HepG2 (cell line): Measurements from ENCODE around the gene ENO3. TPM values are rescaled to one million over a fixed set of nuclear protein-coding genes. Genes with fewer than 3 reads are reported as not detected.

Source experiments
- FOXP1 ChIP-seq, 2 experiments: fragments of 450-650 bp in 1 of 2; IDR thresholded peaks; 2 replicates each; pipeline ENCODE4 v1.6.1; 2017 to 2018; ENCODE audit warnings: antibody characterized with exemption in 1 of 2
- HIVEP1 ChIP-seq: sonication (generic); formaldehyde crosslinking; IDR thresholded peaks from 2 replicates; pipeline ENCODE4 v1.4.0; 2020; ENCODE audit warnings: mild to moderate bottlenecking, missing genetic modification reagents
- ISL2 ChIP-seq: sonication (generic); formaldehyde crosslinking; IDR thresholded peaks from 2 replicates; pipeline ENCODE4 v1.5.0; 2020; ENCODE audit warnings: missing genetic modification reagents
- SAP130 ChIP-seq: IDR thresholded peaks from 2 replicates; pipeline ENCODE4 v1.6.1; 2016; ENCODE audit warnings: low read depth
- SUZ12 ChIP-seq: fragments of 150-350 bp; IDR thresholded peaks from 2 replicates; pipeline ENCODE4 v1.6.1; 2014; ENCODE audit warnings: low read depth, low read length
- ZNF101 ChIP-seq: sonication (generic); formaldehyde crosslinking; IDR thresholded peaks from 2 replicates; pipeline ENCODE4 v1.4.0; 2020; ENCODE audit warnings: mild to moderate bottlenecking, low read depth, missing genetic modification reagents, borderline replicate concordance
- ZNF430 ChIP-seq: sonication (generic); formaldehyde crosslinking; IDR thresholded peaks from 2 replicates; pipeline ENCODE4 v1.9.0; 2021; ENCODE audit warnings: mild to moderate bottlenecking, missing genetic modification reagents
- polyA plus RNA-seq, 8 experiments: library from polyadenylated mRNA; depleted of rRNA in 3 of 8; stranded (reverse) in 7 of 8; unstranded in 1 of 8; fragments of >200 nt; fragmentation: Illumina TruSeq in 4 of 8; extraction: Trizol in 4 of 8; gene quantifications; 2 replicates each; pipeline versions ENCODE4 v1.2.1 to v1.2.3, GENCODE V29; 2011 to 2016; ENCODE audit warnings: low read depth in 4 of 8, missing spikeins in 1 of 8, mixed read lengths in 1 of 8; ENCODE audit not compliant: insufficient read depth in 1 of 8
- total RNA-seq, 5 experiments: library from RNA; depleted of rRNA; stranded (reverse); fragments of >200 nt; fragmentation: Illumina TruSeq; extraction: Trizol; gene quantifications; 2 replicates each; pipeline ENCODE4 v1.2.3, GENCODE V29; 2016; ENCODE audit warnings: low read depth in 1 of 5
- TF ChIP-seq, protein P1 (sequence below): sonication (generic); formaldehyde crosslinking; IDR thresholded peaks from 2 replicates; pipeline ENCODE4 v1.4.0; 2020; ENCODE audit warnings: missing genetic modification reagents
- TF ChIP-seq, protein P2 (sequence below): sonication (generic); formaldehyde crosslinking; IDR thresholded peaks from 2 replicates; pipeline ENCODE4 v1.8.0; 2022; ENCODE audit warnings: mild to moderate bottlenecking, missing genetic modification reagents
- TF ChIP-seq, protein P3 (sequence below): IDR thresholded peaks from 2 replicates; pipeline ENCODE4 v1.6.1; 2016; ENCODE audit warnings: mild to moderate bottlenecking
- TF ChIP-seq, protein P4 (sequence below): sonication (generic); formaldehyde crosslinking; IDR thresholded peaks from 2 replicates; pipeline ENCODE4 v1.4.0; 2020; ENCODE audit warnings: mild to moderate bottlenecking, missing genetic modification reagents, borderline replicate concordance
- TF ChIP-seq, protein P5 (sequence below): sonication (generic); formaldehyde crosslinking; IDR thresholded peaks from 2 replicates; pipeline ENCODE4 v1.4.0; 2020; ENCODE audit warnings: missing genetic modification reagents, borderline replicate concordance
- TF ChIP-seq, protein P6 (sequence below): sonication (generic); formaldehyde crosslinking; IDR thresholded peaks from 2 replicates; pipeline ENCODE4 v1.4.0; 2020; ENCODE audit warnings: missing genetic modification reagents

Gene ENO3
- total and polyA plus RNA-seq, 2 of the 13 experiments (the other 11 are each of a cell fraction or from before 2014, with no cell fraction given) = 59.8 to 69.8 TPM

DNA sequence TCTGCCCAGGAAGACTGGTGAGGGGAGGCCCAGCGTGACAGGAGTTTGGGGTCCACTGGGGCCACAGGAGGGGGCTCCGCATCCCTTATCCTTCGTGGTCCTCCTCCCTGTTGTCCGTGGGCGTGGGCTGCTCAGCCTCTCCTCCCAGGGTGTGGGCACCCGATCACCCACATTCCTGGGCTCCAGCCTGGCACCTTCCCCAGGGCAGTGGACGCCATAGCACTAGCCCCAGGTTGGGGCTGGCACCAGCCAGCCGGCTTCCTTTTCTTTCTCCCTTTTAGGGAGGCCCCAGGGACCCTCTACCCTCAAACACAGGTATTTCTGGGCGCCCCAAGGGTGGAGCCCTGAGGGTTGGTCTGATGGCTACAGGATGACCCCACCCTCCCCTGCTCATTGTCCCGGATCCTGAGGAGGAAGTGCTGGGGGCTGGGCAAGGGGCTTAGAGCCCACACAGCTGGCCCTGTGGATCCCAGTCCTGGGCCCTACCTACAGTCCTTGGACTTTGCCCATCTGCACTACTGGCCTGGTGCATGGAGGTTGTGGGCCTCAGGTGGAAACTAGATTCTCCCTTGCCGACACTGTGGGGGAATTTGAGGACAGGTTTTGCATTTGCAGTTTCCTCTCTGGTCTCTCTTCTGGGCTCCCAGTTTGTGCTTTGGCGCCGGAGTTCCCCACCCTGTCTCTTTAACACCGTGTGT lies 48.0 kb downstream of the ENO3 start (continued):
- TF ChIP-seq, protein P1, sequence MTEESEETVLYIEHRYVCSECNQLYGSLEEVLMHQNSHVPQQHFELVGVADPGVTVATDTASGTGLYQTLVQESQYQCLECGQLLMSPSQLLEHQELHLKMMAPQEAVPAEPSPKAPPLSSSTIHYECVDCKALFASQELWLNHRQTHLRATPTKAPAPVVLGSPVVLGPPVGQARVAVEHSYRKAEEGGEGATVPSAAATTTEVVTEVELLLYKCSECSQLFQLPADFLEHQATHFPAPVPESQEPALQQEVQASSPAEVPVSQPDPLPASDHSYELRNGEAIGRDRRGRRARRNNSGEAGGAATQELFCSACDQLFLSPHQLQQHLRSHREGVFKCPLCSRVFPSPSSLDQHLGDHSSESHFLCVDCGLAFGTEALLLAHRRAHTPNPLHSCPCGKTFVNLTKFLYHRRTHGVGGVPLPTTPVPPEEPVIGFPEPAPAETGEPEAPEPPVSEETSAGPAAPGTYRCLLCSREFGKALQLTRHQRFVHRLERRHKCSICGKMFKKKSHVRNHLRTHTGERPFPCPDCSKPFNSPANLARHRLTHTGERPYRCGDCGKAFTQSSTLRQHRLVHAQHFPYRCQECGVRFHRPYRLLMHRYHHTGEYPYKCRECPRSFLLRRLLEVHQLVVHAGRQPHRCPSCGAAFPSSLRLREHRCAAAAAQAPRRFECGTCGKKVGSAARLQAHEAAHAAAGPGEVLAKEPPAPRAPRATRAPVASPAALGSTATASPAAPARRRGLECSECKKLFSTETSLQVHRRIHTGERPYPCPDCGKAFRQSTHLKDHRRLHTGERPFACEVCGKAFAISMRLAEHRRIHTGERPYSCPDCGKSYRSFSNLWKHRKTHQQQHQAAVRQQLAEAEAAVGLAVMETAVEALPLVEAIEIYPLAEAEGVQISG (CRISPR knock-in tag) = peak; percentile 52
- TF ChIP-seq SAP130 (peak; percentile 91), SUZ12 (no peak), FOXP1 (IDR thresholded peaks at IDR 0.05) (no peak), FOXP1 (CRISPR knock-in tag; IDR thresholded peaks at IDR 0.05) (no peak), ZNF430 (CRISPR knock-in tag) (peak; percentile 42; the same call in 1 of the 2 replicates), ISL2 (CRISPR knock-in tag) (no peak), HIVEP1 (peak; percentile 33; the same call in 1 of the 2 replicates), ZNF101 (CRISPR knock-in tag) (no peak)
- TF ChIP-seq, protein P2, sequence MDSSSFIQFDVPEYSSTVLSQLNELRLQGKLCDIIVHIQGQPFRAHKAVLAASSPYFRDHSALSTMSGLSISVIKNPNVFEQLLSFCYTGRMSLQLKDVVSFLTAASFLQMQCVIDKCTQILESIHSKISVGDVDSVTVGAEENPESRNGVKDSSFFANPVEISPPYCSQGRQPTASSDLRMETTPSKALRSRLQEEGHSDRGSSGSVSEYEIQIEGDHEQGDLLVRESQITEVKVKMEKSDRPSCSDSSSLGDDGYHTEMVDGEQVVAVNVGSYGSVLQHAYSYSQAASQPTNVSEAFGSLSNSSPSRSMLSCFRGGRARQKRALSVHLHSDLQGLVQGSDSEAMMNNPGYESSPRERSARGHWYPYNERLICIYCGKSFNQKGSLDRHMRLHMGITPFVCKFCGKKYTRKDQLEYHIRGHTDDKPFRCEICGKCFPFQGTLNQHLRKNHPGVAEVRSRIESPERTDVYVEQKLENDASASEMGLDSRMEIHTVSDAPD (CRISPR knock-in tag) = peak; percentile 66; the same call in 1 of the 2 replicates
- TF ChIP-seq, protein P3, sequence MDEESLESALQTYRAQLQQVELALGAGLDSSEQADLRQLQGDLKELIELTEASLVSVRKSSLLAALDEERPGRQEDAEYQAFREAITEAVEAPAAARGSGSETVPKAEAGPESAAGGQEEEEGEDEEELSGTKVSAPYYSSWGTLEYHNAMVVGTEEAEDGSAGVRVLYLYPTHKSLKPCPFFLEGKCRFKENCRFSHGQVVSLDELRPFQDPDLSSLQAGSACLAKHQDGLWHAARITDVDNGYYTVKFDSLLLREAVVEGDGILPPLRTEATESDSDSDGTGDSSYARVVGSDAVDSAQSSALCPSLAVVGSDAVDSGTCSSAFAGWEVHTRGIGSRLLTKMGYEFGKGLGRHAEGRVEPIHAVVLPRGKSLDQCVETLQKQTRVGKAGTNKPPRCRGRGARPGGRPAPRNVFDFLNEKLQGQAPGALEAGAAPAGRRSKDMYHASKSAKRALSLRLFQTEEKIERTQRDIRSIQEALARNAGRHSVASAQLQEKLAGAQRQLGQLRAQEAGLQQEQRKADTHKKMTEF (CRISPR knock-in tag) = peak; percentile 87; the same call in 1 of the 2 replicates
- TF ChIP-seq, protein P4, sequence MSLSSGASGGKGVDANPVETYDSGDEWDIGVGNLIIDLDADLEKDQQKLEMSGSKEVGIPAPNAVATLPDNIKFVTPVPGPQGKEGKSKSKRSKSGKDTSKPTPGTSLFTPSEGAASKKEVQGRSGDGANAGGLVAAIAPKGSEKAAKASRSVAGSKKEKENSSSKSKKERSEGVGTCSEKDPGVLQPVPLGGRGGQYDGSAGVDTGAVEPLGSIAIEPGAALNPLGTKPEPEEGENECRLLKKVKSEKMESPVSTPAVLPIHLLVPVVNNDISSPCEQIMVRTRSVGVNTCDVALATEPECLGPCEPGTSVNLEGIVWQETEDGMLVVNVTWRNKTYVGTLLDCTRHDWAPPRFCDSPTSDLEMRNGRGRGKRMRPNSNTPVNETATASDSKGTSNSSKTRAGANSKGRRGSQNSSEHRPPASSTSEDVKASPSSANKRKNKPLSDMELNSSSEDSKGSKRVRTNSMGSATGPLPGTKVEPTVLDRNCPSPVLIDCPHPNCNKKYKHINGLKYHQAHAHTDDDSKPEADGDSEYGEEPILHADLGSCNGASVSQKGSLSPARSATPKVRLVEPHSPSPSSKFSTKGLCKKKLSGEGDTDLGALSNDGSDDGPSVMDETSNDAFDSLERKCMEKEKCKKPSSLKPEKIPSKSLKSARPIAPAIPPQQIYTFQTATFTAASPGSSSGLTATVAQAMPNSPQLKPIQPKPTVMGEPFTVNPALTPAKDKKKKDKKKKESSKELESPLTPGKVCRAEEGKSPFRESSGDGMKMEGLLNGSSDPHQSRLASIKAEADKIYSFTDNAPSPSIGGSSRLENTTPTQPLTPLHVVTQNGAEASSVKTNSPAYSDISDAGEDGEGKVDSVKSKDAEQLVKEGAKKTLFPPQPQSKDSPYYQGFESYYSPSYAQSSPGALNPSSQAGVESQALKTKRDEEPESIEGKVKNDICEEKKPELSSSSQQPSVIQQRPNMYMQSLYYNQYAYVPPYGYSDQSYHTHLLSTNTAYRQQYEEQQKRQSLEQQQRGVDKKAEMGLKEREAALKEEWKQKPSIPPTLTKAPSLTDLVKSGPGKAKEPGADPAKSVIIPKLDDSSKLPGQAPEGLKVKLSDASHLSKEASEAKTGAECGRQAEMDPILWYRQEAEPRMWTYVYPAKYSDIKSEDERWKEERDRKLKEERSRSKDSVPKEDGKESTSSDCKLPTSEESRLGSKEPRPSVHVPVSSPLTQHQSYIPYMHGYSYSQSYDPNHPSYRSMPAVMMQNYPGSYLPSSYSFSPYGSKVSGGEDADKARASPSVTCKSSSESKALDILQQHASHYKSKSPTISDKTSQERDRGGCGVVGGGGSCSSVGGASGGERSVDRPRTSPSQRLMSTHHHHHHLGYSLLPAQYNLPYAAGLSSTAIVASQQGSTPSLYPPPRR (CRISPR knock-in tag) = no peak
- TF ChIP-seq, protein P5, sequence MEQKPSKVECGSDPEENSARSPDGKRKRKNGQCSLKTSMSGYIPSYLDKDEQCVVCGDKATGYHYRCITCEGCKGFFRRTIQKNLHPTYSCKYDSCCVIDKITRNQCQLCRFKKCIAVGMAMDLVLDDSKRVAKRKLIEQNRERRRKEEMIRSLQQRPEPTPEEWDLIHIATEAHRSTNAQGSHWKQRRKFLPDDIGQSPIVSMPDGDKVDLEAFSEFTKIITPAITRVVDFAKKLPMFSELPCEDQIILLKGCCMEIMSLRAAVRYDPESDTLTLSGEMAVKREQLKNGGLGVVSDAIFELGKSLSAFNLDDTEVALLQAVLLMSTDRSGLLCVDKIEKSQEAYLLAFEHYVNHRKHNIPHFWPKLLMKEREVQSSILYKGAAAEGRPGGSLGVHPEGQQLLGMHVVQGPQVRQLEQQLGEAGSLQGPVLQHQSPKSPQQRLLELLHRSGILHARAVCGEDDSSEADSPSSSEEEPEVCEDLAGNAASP (CRISPR knock-in tag) = peak; percentile 96; the same call in 1 of the 2 replicates
- TF ChIP-seq, protein P6, sequence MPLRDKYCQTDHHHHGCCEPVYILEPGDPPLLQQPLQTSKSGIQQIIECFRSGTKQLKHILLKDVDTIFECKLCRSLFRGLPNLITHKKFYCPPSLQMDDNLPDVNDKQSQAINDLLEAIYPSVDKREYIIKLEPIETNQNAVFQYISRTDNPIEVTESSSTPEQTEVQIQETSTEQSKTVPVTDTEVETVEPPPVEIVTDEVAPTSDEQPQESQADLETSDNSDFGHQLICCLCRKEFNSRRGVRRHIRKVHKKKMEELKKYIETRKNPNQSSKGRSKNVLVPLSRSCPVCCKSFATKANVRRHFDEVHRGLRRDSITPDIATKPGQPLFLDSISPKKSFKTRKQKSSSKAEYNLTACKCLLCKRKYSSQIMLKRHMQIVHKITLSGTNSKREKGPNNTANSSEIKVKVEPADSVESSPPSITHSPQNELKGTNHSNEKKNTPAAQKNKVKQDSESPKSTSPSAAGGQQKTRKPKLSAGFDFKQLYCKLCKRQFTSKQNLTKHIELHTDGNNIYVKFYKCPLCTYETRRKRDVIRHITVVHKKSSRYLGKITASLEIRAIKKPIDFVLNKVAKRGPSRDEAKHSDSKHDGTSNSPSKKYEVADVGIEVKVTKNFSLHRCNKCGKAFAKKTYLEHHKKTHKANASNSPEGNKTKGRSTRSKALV (CRISPR knock-in tag) = no peak
